Prostate gland (tissue), 2 donors: Measurements from ENCODE around the gene MAMLD1. TPM values are rescaled to one million over a fixed set of nuclear protein-coding genes. Genes with fewer than 3 reads are reported as not detected.

Experiments used
- DNase-seq: peaks from one replicate; pipeline ENCODE4 v3.0.0-alpha.2; 2019; ENCODE audit warnings: low spot score
- H3K27ac ChIP-seq, 2 donors: fragments of 200-600 bp; sonication (generic); 2 replicates each; pipeline ENCODE4 v1.5.1; 2017 to 2019
- H3K27me3 ChIP-seq: fragments of 200-600 bp; sonication (generic); replicated peaks from 2 replicates; pipeline ENCODE4 v1.5.1; 2019; ENCODE audit not compliant: insufficient read depth
- H3K36me3 ChIP-seq, 2 donors: fragments of 200-600 bp; sonication (generic); 1 replicate in 1 of 2; 2 replicates in 1 of 2; pipeline versions ENCODE4 v1.5.1 to v1.8.1; 2017 to 2019
- H3K4me1 ChIP-seq: fragments of 200-600 bp; sonication (generic); replicated peaks from 2 replicates; pipeline ENCODE4 v1.5.1; 2019
- H3K4me3 ChIP-seq, 2 donors: fragments of 200-600 bp; sonication (generic); 2 replicates each; pipeline ENCODE4 v1.5.1; 2017 to 2019
- H3K9me3 ChIP-seq: fragments of 200-600 bp; sonication (generic); 2 replicates; pipeline ENCODE4 v1.5.1; 2017
- CTCF ChIP-seq, 4 experiments: fragments of 200-600 bp in 2 of 4; fragments of 450-650 bp in 2 of 4; sonication (generic) in 2 of 4; IDR thresholded peaks; 1 replicate in 3 of 4; 2 replicates in 1 of 4; pipeline ENCODE4 v1.5.1; 2016 to 2019; ENCODE audit warnings: antibody characterized with exemption in 4 of 4, mild to moderate bottlenecking in 2 of 4, moderate library complexity in 2 of 4
- POLR2A ChIP-seq: fragments of 450-650 bp; IDR thresholded peaks from one replicate; pipeline ENCODE4 v1.6.1; 2016; ENCODE audit warnings: antibody characterized with exemption, mild to moderate bottlenecking
- POLR2AphosphoS5 ChIP-seq: sonication (generic); formaldehyde crosslinking; IDR thresholded peaks from one replicate; pipeline ENCODE4 v1.6.1; 2017; ENCODE audit warnings: antibody characterized with exemption
- WGBS: methylation state at CpG from one replicate; pipeline ENCODE4 v1.1.5; 2018; 5-methylcytosine and 5-hydroxymethylcytosine counted together
- intact Hi-C: fragments of 100-400 bp; cut with DNase I; formaldehyde crosslinking; loops from one replicate; pipeline ENCODE4 v1.14.2; 2022
- total RNA-seq, 2 donors: library from RNA; depleted of rRNA; stranded (reverse); fragments of >200 nt; gene quantifications; one replicate each; pipeline ENCODE4 v1.1.0, GENCODE V29; 2016

The MAMLD1 gene
- total RNA-seq, 2 donors from 2014 or later = 2.2 to 51.7 TPM

- intact Hi-C loops = no loop called here
- no peak for DNase-seq
- H3K27ac ChIP-seq = no peak overlapping the region
- no peaks in the 10 kb centered on the region for H3K9me3 ChIP-seq
- H3K4me1 ChIP-seq = no peaks in the 10 kb centered on the region
- no peaks in the 10 kb centered on the region for H3K27me3 ChIP-seq
- TF ChIP-seq POLR2AphosphoS5 = no peak
- no peak overlapping the region for H3K4me3 ChIP-seq
- no peaks in the 10 kb centered on the region for H3K36me3 ChIP-seq
- 64% methylated on average over 2 of the region's 3 CpGs for WGBS
These were observed 11.0 kb upstream of the MAMLD1 start for GRCh38 chrX:150352114-150352513.

- no peak overlapping the region for H3K27ac ChIP-seq
- no peak for TF ChIP-seq POLR2A
- no peak for TF ChIP-seq POLR2AphosphoS5
- no peak for TF ChIP-seq CTCF (IDR thresholded peaks at IDR 0.05)
- H3K36me3 ChIP-seq = no peaks in the 10 kb centered on the region
- 12% methylated on average over 4 of the region's 4 CpGs for WGBS
- no peaks in the 10 kb centered on the region for H3K27me3 ChIP-seq
- no peak for DNase-seq
- H3K9me3 ChIP-seq = no peaks in the 10 kb centered on the region
- H3K4me3 ChIP-seq = no peak overlapping the region
- H3K4me1 ChIP-seq = no peaks in the 10 kb centered on the region
- intact Hi-C loops = no loop called here
These were observed 10.5 kb upstream of the MAMLD1 start for GRCh38 chrX:150352581-150352980.

- no peaks in the 10 kb centered on the region for H3K27me3 ChIP-seq
- no peak for DNase-seq
- WGBS = 89% methylated on average over 3 of the region's 3 CpGs
- no peaks in the 10 kb centered on the region for H3K4me1 ChIP-seq
- no peaks in the 10 kb centered on the region for H3K9me3 ChIP-seq
- no peak overlapping the region for H3K4me3 ChIP-seq
- H3K27ac ChIP-seq = no peak overlapping the region
- no peaks in the 10 kb centered on the region for H3K36me3 ChIP-seq
- intact Hi-C loops = no loop called here
- TF ChIP-seq POLR2AphosphoS5 = no peak
- TF ChIP-seq POLR2A = no peak
- no peak for TF ChIP-seq CTCF (IDR thresholded peaks at IDR 0.05)
These were observed 7.2 kb upstream of the MAMLD1 start for GRCh38 chrX:150355913-150356312.

- intact Hi-C loops = no loop called here
- no peaks in the 10 kb centered on the region for H3K4me1 ChIP-seq
- TF ChIP-seq CTCF (IDR thresholded peaks at IDR 0.05) (no peak), POLR2AphosphoS5 (no peak), POLR2A (no peak)
- 80% methylated on average over 1 of the region's 1 CpG for WGBS
- no peak for DNase-seq
- no peaks in the 10 kb centered on the region for H3K36me3 ChIP-seq
- no peaks in the 10 kb centered on the region for H3K27me3 ChIP-seq
- no peak overlapping the region for H3K4me3 ChIP-seq
- no peak overlapping the region for H3K27ac ChIP-seq
- H3K9me3 ChIP-seq = no peaks in the 10 kb centered on the region
These were observed 5.3 kb upstream of the MAMLD1 start for GRCh38 chrX:150357790-150358189.

- no peaks in the 10 kb centered on the region for H3K9me3 ChIP-seq
- WGBS = 94% methylated on average over 2 of the region's 3 CpGs
- DNase-seq = no peak
- no peaks in the 10 kb centered on the region for H3K27me3 ChIP-seq
- H3K4me1 ChIP-seq = no peaks in the 10 kb centered on the region
- TF ChIP-seq POLR2AphosphoS5 (no peak), CTCF (IDR thresholded peaks at IDR 0.05) (no peak), POLR2A (no peak)
- no peak overlapping the region for H3K27ac ChIP-seq
- no peak overlapping the region for H3K4me3 ChIP-seq
- intact Hi-C loops = no loop called here
- no peaks in the 10 kb centered on the region for H3K36me3 ChIP-seq
These were observed 4.5 kb upstream of the MAMLD1 start for GRCh38 chrX:150358651-150359050.
